Left ventricle myocardium superior (tissue), 1 donor: ENCODE data around the gene SNCG. TPM values are rescaled to one million over a fixed set of nuclear protein-coding genes. Genes with fewer than 3 reads are reported as not detected.
A peak's percentile ranks its signal among the peaks of the same experiment; 100 is the strongest.
"Not testable (repeated sequence)": the region's sequence is repeated elsewhere in the genome, so short reads cannot be mapped to it uniquely, and the experiment has no call there.

Source experiments
- ATAC-seq: fragments of 200-7000 bp; cut with Tn5 transposase; one replicate; pipeline ENCODE4 v1.9.1; 2020; ENCODE audit warnings: mild to moderate bottlenecking, moderate library complexity
- DNase-seq: peaks from one replicate; pipeline ENCODE4 v3.0.0-alpha.2; 2020
- intact Hi-C: fragments of 100-400 bp; cut with micrococcal nuclease; formaldehyde crosslinking; loops from one replicate; pipeline ENCODE4 v1.11.0; 2022
- long read RNA-seq: library from polyadenylated mRNA; unstranded; transcript quantifications from one replicate; pipeline ENCODE4 v2.0.0, GENCODE V29; 2021
- total RNA-seq: library from RNA; stranded (reverse); fragmentation: NEBNext Ultra II Directional; extraction: Animal tissue kit (Norgen Biotek cat#: 25700); gene quantifications from one replicate; pipeline ENCODE4 v1.2.1, GENCODE V29; 2021
- donor health status: DM: no; HTN: yes; CAD: no; lungs with severe emphysema.

Gene SNCG
- 21.2 TPM for total RNA-seq
- long read RNA-seq, transcript SNCG-202 (5 exons, 701 nt) = major isoform, 5 of 13 reads
- long read RNA-seq, partial matches to known transcripts = 0 of 13 reads
- long read RNA-seq, other reads (novel, unspliced or antisense) = 7 of 13 reads

DNA sequence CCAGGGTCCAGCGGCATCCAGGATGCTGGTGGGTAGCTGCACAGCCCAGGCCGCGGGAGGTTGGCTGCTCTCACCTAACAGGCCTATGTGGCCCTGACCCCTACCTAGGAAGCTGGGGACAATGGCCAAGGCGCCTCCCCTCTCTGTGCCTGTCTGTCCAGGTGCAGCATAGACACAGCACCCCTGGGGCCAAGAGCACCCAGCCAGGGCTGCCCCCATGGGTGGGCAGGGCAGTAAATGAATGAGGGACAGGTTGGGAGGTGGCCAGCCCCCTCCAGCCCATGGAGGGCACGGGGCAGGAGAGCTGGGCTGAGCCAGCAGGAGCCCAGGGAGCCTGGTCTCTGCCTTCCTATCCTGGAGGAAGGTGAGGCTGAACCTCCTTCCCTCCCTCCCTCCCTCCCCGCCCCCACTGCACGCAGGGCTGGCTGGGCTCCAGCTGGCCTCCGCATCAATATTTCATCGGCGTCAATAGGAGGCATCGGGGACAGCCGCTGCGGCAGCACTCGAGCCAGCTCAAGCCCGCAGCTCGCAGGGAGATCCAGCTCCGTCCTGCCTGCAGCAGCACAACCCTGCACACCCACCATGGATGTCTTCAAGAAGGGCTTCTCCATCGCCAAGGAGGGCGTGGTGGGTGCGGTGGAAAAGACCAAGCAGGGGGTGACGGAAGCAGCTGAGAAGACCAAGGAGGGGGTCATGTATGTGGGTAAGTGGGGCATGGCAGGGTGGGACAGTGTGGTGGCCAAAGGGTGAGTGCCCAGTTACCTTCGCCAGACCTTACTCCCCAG is at the start of gene SNCG:
Gene SNCG (plus strand): TSS at position 484 of the 785 bp plus-strand sequence. CDS start 99 bp downstream, at position 583.
- intact Hi-C loops = no loop called here
- ATAC-seq (peak; percentile 3), DNase-seq (peak; percentile 69)

DNA sequence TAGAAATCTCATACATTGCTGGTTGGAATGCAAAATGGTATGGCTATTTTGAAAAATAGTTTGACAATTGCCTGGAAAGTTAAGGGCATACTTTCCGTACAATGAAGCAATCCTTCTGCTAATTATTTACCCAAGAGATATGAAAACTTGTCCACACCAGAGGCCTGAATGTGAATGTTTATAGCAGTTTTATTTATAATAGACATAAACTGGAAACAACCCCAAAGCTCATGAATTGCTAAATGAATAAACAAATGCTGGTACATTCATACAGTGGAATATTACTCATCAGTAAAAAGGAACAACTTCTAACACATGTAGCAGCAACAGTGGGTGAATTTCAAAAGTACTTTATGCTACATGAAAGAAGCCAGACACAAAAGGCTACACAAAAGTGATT is 43.7 kb upstream of the SNCG start:
- DNase-seq (no peak), ATAC-seq (no peak)
- intact Hi-C loops = no loop called here

DNA sequence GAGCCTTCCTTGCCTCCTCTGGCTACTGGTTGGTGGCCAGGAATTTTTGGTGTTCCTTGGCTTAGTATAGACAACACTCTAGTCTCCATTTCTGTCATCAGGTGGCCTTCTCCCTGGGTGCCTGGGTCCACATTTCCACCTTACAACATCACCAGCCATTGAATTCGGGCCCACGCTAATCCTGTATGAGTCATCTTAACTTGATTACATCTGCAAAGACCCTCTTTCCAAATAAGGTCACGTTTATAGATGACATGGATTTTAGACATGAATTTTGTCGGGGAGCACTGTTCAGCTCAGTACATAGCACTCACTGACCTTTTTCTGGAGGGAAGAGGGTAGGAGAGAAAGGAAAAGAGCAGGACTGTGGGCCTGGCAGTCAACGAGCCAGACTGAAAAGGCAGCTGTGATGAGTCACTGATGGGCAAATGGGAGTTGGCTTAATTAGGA is 40.4 kb upstream of the SNCG start:
- DNase-seq (no peak), ATAC-seq (peak; percentile 58)
- intact Hi-C loops = no loop called here

DNA sequence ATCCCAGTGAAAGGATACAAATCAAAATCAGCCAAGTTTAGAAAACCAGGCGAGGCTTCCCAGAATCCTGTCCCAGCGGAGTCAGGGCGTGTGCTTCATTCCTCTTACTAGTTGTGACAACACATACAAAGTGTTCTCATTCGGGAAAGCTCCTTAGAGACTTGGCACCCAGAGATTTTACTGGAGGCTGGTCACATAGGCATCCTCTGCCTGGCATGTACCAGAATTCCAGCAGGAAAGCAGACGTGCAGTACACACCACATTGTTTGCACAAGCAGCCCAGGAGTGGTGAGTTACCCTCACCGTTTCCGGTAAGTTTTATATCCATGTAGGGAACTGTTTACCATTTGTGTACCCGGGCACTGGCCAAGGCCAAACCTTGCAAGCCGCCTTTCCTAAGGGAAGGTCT is 35.8 kb upstream of the SNCG start:
- ATAC-seq = no peak
- intact Hi-C loops = no loop called here
- DNase-seq = no peak

DNA sequence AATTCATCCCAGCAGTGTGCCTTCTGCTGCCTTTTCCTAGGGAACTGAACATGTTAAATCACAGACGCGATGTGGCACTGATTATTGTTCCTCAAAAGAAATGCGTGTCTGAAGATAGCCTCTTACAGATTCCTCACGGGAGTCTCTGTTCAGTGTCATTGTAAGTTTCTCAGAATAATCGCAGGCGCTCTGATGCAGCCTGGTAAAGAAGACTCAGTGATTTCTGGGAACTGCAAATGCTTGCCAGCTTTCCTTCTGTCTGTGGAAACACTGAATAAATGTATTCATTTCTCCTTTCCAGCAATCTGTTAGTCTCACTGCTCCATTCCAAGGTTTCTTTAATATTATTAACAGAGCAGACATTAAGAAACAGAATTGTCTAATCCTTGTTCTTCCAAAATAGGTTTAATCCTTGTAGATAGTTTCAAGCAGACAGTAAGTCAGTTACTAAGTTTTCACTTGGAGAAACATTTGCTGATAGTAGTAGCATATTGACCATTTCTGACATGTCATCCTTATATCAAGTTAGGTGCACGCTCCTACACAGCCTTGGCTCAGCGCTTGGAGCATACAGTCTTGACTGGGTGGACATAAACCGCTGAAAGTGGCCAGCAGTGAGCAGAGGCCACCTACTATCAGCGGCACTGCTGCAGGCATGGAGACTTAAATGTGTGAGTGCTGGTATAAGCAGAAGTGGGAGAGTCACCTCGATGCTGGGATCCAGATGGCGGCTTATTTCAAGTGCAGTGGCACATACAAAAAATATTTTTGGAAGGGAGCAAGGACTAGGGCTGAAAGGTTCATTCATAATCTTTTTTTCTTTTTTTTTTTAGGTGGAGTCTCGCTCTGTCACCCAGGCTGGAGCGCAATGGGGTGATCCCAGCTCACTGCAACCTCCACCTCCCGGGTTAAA is 28.7 kb upstream of the SNCG start:
- DNase-seq = no peak
- peak; percentile 16 for ATAC-seq
- intact Hi-C loops = no loop called here

DNA sequence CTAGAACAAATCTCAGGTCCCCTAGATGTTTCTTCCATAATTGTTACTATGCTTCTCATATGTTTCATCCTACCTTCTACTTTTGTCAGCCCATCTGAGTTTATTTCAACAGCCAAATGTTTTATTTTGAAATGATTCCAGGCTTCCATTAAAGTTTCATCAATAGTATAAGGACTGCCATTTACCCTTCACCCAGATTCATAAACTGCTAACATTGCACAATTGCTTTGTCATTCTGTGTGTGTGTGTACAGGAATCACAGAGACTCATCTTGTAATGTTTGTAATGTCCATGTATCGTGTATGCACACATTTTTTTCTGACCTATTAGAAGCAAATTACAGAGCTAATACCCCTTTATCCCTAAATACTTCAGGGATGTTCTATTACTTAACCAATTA is 26.5 kb upstream of the SNCG start:
- intact Hi-C loops = no loop called here
- ATAC-seq (no peak), DNase-seq (no peak)

DNA sequence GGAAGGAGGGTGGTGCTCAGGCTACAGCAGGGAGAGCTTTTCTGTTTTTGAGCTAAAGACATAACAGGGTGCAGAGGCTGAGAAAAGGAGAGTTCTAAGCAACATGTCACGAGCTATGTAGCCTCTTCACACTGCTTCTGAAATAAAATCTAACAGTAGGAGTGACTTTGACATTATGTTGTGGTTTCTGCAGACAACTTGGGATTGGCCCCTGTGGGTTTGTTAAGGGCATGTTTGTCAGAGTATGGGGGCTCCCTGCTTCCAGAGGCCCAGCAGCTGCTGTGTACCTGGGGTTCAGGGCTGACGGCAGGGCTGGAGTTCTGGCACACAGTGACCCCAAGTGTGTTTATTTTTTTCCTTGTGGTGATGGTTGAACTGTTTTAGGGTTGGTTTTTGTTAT is 25.7 kb upstream of the SNCG start:
- ATAC-seq = no peak
- intact Hi-C loops = no loop called here

DNA sequence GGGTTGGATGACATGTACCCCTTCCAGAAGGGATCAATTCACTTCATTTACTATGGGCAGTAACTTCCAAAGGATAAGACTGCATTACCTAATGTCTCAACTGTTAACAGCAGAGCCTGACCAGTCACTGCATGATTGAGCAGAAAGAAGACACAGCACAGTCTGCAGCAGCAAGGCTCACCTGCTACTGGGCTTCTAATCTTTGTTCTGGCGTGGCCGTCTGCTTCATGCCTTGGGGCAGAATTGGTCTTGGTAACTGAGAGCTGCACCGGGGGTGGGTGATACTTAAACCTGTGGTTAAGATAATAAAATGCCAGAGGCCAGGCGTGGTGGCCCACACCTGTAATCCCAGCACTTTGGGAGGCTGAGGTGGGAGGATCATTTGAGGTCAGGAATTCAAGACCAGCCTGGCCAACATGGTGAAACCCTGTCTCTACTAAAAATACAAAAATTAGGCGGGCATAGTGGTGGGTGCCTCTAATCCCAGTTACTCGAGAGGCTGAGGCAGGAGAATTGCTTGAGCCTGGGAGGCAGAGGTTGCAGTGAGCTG is 24.2 kb upstream of the SNCG start:
- intact Hi-C loops = not testable (repeated sequence)

More for the DNA sequence above, 25.7 kb upstream of the SNCG start:
- no peak for DNase-seq

DNA sequence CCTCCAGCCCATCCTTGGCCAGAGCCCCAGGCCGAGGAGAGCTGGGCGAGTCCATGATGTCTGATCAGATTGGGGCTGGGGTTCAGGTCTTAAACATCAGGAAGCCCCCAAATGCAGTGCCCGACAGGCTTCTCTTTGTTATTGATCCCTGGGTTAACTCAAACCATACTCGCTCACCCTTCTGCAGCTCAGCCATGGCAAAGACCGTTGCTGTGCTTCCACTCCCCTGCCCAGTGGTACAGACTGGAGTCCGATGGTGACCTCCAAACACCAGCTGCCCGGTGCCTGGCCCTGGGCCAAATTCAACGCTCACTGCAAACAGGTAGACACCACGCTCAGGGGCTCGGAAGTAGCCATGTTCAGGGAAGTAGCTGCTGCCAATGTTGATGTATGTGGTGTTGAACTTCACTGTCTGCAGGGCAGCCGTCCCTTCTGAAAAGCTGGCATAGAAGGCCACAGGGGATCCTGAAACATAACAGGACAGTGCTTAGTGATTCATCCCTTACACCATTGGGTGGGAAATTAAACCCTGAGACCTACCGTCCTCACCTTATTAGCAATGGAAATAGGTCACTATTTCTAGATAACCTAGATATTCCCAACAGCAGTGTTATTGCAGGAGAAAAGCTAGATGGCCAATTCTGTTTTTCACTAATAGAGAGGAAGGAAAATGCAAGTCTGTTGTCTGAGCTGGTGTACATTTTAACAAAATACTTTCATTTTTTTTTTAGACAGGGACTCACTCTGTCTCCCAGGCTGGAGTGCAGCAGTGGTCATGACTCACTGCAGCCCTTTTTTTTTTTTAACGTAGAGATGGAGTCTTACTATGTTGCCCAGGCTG is 21.5 kb upstream of the SNCG start:
- ATAC-seq (no peak), DNase-seq (no peak)
- intact Hi-C loops = no loop called here

More for the DNA sequence above, 24.2 kb upstream of the SNCG start:
- DNase-seq, ATAC-seq: not testable (repeated sequence)

DNA sequence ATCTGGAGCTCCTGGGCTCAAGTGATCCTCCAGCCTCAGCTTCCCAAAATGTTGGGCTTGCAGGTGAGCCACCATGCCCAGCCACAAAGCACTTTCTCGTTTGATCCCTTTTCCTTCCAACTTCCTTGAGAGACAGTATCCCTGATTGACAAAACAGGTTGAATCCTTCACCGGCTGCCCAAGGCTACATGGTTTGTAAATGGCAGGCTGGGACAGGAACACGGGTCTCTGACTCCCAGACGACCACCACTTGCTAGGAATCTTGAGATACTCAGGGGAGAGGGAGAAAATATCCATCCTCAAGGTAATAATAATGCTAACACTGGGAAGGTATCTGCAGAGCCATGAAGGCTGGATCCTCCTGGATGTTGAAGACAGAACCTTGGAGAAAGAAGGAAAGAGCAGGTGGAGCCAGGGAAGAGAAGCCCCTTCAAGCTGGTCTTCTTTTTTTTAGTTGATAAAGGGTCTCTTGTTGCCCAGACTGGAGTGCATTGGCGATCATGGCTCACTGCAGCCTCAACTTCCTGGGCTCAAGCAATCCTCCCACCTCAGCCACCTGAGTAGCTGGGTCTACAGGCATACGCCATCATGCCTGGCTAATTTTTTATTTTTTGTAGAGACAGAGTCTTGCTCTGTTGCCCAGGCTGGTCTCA is 20.8 kb upstream of the SNCG start:
- DNase-seq = no peak
- intact Hi-C loops = no loop called here
- no peak for ATAC-seq

DNA sequence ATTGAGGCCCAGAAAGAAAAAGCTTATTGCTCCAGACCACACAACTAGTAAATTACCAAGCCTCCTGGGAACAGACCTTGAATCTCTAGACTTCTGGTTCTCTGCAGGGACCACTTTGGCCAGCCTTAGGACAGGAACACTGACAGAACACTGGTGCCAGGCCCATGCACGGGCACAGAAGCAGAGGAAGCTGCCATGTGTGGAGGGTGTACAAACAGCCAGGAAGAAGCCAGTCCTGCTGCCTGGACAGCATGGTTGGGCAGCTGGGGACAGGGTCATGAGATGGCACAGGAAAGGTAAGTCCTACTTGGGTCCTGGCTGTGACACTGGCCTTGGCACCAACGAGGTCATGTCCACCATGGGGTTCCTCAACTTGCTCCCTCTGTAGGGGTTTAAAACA is 20.1 kb upstream of the SNCG start:
- ATAC-seq (no peak), DNase-seq (no peak)
- intact Hi-C loops = no loop called here

DNA sequence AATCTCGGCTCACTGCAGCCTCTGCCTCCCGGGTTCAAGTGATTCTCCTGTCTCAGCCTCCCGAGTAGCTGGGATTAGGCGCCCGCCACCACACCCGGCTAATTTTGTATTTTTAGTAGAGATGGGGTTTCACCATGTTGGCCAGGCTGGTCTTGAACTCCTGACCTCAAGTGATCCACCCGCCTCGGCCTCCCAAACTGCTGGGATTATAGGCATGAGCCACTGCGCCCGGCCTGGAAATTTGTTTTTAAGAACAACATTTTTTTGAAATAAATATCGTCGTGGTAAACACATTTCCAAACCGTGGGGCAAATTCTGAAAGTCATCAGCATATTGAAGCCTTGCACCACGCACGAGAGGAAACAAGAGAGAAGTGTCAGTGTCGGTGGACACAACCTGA is 18.3 kb upstream of the SNCG start:
- ATAC-seq, DNase-seq, intact Hi-C loops: not testable (repeated sequence)

DNA sequence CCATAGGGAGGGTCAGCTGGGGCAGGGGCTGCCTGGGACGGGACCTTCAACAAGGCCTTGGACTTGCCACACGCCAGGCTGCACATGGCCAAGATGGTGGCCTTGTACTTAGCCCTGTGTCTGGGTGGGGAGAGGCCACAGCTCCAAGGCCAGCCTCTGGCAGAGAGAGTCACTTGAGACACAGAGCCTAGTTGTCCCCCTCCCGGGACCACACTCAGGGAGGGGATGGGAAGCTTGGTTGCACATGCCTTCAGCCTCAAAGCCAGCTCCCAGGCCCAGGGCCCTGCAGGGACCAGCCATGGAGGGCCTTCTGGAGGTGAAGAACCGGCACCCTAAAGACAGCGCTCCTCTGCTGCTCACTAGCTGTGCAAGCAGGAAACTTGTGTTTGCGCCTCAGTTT is 17.7 kb upstream of the SNCG start:
- no peak for ATAC-seq
- no peak for DNase-seq
- intact Hi-C loops = no loop called here

DNA sequence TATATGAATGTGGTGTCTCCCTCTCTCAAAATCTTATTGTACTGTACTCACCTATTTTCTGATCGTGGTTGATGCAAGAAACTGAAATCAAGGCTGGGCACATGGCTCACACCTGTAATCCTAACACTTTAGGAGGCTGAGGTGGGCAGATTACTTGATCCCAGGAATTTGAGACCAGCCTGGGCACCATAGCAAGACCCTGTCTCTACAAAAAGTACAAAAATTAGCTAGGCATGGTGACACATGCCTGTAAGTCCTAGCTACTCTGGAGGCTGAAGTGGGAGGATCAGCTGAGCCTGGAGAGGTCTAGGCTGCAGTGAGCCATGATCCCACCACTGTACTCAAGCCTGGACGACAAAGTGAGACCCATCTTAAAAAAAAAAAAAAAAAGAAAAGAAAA is 17.0 kb upstream of the SNCG start:
- intact Hi-C loops = no loop called here
- ATAC-seq = no peak
- DNase-seq = no peak

DNA sequence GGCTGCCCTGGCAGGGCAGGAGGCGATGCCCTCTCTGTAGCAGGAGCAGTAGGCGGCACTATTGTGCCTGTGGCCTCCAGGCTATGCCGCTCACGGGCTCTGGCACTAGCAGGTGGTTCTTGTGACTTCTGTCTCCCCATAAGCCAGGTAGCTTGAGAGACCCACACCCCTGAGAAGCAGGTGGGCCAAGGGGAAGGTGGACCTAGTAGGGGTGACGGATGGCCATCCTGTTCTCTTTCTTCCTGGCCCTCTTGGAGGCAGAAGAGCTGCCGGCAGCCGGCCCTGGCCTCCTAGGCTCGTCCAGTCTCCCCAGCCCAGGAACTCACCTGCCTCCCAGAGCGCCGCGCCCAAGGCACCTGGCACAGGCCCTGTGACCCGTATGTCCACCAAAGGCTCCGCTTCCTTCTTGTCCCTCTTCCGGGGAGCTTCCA is 16.4 kb upstream of the SNCG start:
- ATAC-seq = no peak
- intact Hi-C loops = no loop called here
- no peak for DNase-seq

DNA sequence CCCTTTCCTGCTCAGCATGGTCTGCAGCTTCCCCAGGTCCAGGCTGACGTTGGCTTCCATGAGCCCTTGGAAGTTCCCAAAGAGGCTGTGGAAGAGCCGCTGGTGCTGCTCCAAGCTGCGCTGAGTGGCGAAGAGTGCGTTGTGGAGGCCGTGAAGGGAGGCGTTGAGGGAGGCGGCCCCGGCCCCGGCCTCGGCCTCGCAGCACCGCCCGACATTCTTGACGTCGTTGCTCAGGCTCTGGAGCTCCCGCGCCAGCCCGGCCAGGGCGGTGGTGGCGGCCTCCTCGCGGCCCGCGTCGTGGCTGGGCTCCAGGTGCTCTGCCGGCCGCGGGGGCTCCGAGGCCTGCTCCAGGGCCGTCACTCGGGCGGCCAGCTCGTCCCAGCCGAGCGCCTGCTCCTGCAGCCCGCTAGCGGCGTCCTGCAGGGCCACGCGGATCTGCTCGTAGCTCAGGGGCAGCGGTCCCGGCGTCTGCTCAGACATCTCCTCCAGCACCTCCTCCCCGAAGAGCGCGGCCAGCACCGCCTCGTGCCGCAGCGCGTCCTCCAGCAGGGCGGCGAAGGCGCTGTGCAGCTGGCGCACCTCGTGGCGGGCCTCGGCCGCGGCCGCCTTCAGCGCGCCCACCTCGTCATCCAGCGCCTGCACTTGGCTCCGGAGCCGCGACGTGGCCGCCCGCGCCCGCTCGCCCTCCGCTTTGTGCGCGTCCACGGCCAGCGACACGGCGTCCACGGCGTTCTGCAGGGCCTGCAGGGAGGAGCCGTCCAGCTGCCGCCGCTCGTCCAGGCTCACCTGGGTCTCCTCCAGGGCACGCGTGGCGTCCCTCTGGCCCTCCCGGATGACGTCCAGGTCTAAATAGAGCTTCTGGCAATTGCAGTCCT is 15.7 kb upstream of the SNCG start:
- ATAC-seq = peak; percentile 7
- intact Hi-C loops = no loop called here
- peak; percentile 58 for DNase-seq

DNA sequence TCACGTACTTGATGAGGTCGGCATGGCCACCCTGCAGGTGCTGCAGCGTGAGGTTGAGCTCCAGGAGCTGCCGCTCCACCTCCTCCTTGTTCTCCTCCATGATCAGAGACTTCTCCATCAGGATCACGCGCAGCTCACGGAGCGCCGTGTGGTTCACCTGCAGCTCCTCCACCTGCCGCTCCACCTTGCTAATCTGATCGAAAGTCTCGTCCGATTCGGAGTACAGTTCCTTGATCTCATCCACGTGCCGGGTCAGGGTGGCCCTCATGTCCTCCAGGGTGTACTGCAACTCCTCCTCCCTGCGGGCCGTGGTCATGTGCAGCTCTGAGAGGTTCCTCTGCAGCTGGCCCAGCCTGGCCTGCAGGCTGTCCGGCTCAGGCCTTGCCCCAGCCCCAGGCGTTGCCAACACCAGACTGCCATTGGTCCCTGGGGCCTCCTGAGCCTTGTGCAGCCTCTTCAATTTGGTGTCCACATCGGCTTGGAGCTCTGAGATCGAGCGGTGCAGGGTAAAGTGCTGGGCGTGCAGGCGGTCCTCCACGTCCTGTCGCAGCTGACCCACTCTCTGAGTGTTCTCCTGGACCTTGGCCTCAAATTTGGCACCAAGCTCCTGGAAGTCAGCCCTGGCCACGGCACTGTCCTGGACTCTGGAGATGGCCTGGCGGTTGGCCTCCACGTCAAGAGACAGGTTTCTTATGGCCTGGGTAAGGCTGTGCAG is 14.9 kb upstream of the SNCG start:
- DNase-seq = no peak
- intact Hi-C loops = no loop called here
- ATAC-seq = no peak
